Transverse colon (tissue), 4 donors: ENCODE results near the gene USP28.

ENCODE experiments used
- CTCF ChIP-seq, 5 experiments: fragments of 200-600 bp in 3 of 5; fragments of 450-650 bp in 2 of 5; sonication (generic) in 3 of 5; IDR thresholded peaks; 1 replicate in 2 of 5; 2 replicates in 3 of 5; pipeline ENCODE4 v1.5.1; 2016 to 2017; ENCODE audit warnings: antibody characterized with exemption in 5 of 5, inconsistent platforms in 3 of 5, mild to moderate bottlenecking in 2 of 5, moderate library complexity in 1 of 5
- EP300 ChIP-seq: sonication (generic); formaldehyde crosslinking; IDR thresholded peaks from one replicate; pipeline ENCODE4 v1.6.1; 2017; ENCODE audit warnings: antibody characterized with exemption, low read depth
- POLR2A ChIP-seq: fragments of 450-650 bp; IDR thresholded peaks from one replicate; pipeline ENCODE4 v1.6.1; 2016; ENCODE audit warnings: antibody characterized with exemption, mild to moderate bottlenecking, moderate library complexity
- POLR2AphosphoS5 ChIP-seq, 3 donors: sonication (generic); formaldehyde crosslinking; IDR thresholded peaks; one replicate each; pipeline ENCODE4 v1.6.1; 2016; ENCODE audit warnings: antibody characterized with exemption in 3 of 3

GRCh38 chr11:113876798-113877669 lies 1.7 kb upstream of the USP28 start:
- TF ChIP-seq POLR2A = no peak
- no peak for TF ChIP-seq CTCF (IDR thresholded peaks at IDR 0.05)
- no peak for TF ChIP-seq POLR2AphosphoS5 (IDR thresholded peaks at IDR 0.05)
- no peak for TF ChIP-seq EP300
